HG02759 (cell line): ENCODE data around the gene UBE3A.

Experiments
- ATAC-seq: cut with Tn5 transposase; IDR thresholded peaks from one replicate; pipeline ENCODE4 v1.9.1; 2021; ENCODE audit warnings: mild to moderate bottlenecking, moderate library complexity; ENCODE audit not compliant: unreplicated experiment

The UBE3A gene

GRCh38 chr15:25406846-25407245, 32.0 kb downstream of the UBE3A start:
- no peak for ATAC-seq

GRCh38 chr15:25406261-25406660, 32.6 kb downstream of the UBE3A start:
- ATAC-seq: no peak

GRCh38 chr15:25403771-25404170, 35.1 kb downstream of the UBE3A start:
- ATAC-seq: no peak

- ATAC-seq: no peak
These were observed 36.5 kb downstream of the UBE3A start for GRCh38 chr15:25402342-25402741.

GRCh38 chr15:25401501-25401900, 37.3 kb downstream of the UBE3A start:
- ATAC-seq: no peak

GRCh38 chr15:25397100-25397499, 41.7 kb downstream of the UBE3A start:
- no peak for ATAC-seq

GRCh38 chr15:25394898-25395297, 43.9 kb downstream of the UBE3A start:
- no peak for ATAC-seq

- ATAC-seq: no peak
These were observed 46.0 kb downstream of the UBE3A start for GRCh38 chr15:25392806-25393205.

- no peak for ATAC-seq
These were observed 46.7 kb downstream of the UBE3A start for GRCh38 chr15:25391971-25392721.

- no peak for ATAC-seq
These were observed 52.8 kb downstream of the UBE3A start for GRCh38 chr15:25385986-25386385.

- ATAC-seq: no peak
These were observed 57.2 kb downstream of the UBE3A start for GRCh38 chr15:25381579-25381978.

GRCh38 chr15:25378501-25378901, 60.3 kb downstream of the UBE3A start:
- ATAC-seq: no peak

- ATAC-seq: no peak
These were observed 63.3 kb downstream of the UBE3A start for GRCh38 chr15:25375557-25375956.

- ATAC-seq: no peak
These were observed 64.7 kb downstream of the UBE3A start for GRCh38 chr15:25374143-25374542.

- ATAC-seq: no peak
These were observed 66.5 kb downstream of the UBE3A start for GRCh38 chr15:25372298-25372697.

- ATAC-seq: no peak
These were observed 70.0 kb downstream of the UBE3A start for GRCh38 chr15:25368850-25369249.

GRCh38 chr15:25366058-25366457, 72.8 kb downstream of the UBE3A start:
- ATAC-seq: no peak

- ATAC-seq: no peak
These were observed 76.3 kb downstream of the UBE3A start for GRCh38 chr15:25362545-25362944.

GRCh38 chr15:25347707-25348106, 91.1 kb downstream of the UBE3A start:
- no peak for ATAC-seq

GRCh38 chr15:25346371-25346770, 92.5 kb downstream of the UBE3A start:
- no peak for ATAC-seq

GRCh38 chr15:25345943-25346342, 92.9 kb downstream of the UBE3A start:
- no peak for ATAC-seq

- ATAC-seq: no peak
These were observed 96.2 kb downstream of the UBE3A start for GRCh38 chr15:25342629-25343028.

- no peak for ATAC-seq
These were observed 99.4 kb downstream of the UBE3A start for GRCh38 chr15:25339431-25339830.
